NT2/D1 (cell line): ENCODE results near the gene SYNPO.

Experiments used
- DNase-seq: peaks from one replicate; pipeline ENCODE4 v3.0.0-alpha.2; 2011; ENCODE audit warnings: low read depth, low spot score
- H3K27me3 ChIP-seq: 2 replicates; pipeline ENCODE4 v1.6.0; 2011; ENCODE audit warnings: mild to moderate bottlenecking; ENCODE audit not compliant: insufficient read length, insufficient read depth
- H3K36me3 ChIP-seq: 2 replicates; pipeline ENCODE4 v1.6.1; 2011; ENCODE audit warnings: mild to moderate bottlenecking, low read length, mixed read lengths; ENCODE audit not compliant: insufficient read depth, insufficient read length
- H3K4me1 ChIP-seq: 2 replicates; pipeline ENCODE4 v1.5.1; 2011; ENCODE audit not compliant: insufficient read depth, insufficient read length
- H3K4me3 ChIP-seq: 2 replicates; pipeline ENCODE4 v1.5.1; 2011; ENCODE audit warnings: low read depth; ENCODE audit not compliant: insufficient read length
- H3K9ac ChIP-seq: 2 replicates; pipeline ENCODE4 v1.6.0; 2011; ENCODE audit warnings: low read depth; ENCODE audit not compliant: insufficient read length
- H3K9me3 ChIP-seq: 2 replicates; pipeline ENCODE4 v1.5.1; 2011; ENCODE audit warnings: mild to moderate bottlenecking, low read length; ENCODE audit not compliant: insufficient read depth
- SUZ12 ChIP-seq: IDR thresholded peaks from 2 replicates; pipeline ENCODE4 v1.6.1; 2011; ENCODE audit not compliant: insufficient read length, insufficient read depth; ENCODE audit errors: extremely low read depth
- YY1 ChIP-seq: IDR thresholded peaks from 2 replicates; pipeline ENCODE4 v1.6.1; 2011; ENCODE audit not compliant: insufficient read length, insufficient read depth
- ZNF274 ChIP-seq: IDR thresholded peaks from 2 replicates; pipeline ENCODE4 v1.6.1; 2011; ENCODE audit warnings: mild to moderate bottlenecking, low read depth, low read length

The SYNPO gene

GRCh38 chr5:150603491-150603890, 37.0 kb upstream of the SYNPO start:
- Histone ChIP-seq H3K27me3 (no peaks in the 10 kb centered on the region), H3K36me3 (no peaks in the 10 kb centered on the region), H3K9me3 (no peaks in the 10 kb centered on the region), H3K9ac (no peak overlapping the region), H3K4me3 (no peak overlapping the region), H3K4me1 (peaks cover 4% of the 10 kb centered on the region)
- DNase-seq, result no peak
- TF ChIP-seq ZNF274 (no peak), YY1 (no peak), SUZ12 (no peak)

GRCh38 chr5:150604010-150604409, 36.5 kb upstream of the SYNPO start:
- DNase-seq, result no peak
- no peak overlapping the region for H3K4me3 ChIP-seq
- no peaks in the 10 kb centered on the region for H3K27me3 ChIP-seq
- H3K9me3 ChIP-seq, result no peaks in the 10 kb centered on the region
- H3K9ac ChIP-seq, result no peak overlapping the region
- no peaks in the 10 kb centered on the region for H3K36me3 ChIP-seq
- no peak for TF ChIP-seq YY1
- TF ChIP-seq ZNF274, result no peak
- TF ChIP-seq SUZ12, result no peak
- peaks cover 4% of the 10 kb centered on the region for H3K4me1 ChIP-seq

GRCh38 chr5:150604894-150605440, 35.5 kb upstream of the SYNPO start:
- no peak for TF ChIP-seq SUZ12
- no peak for TF ChIP-seq ZNF274
- TF ChIP-seq YY1, result no peak
- Histone ChIP-seq H3K4me1 (peaks cover 4% of the 10 kb centered on the region), H3K4me3 (no peak overlapping the region), H3K9me3 (no peaks in the 10 kb centered on the region), H3K36me3 (no peaks in the 10 kb centered on the region), H3K9ac (no peak overlapping the region), H3K27me3 (no peaks in the 10 kb centered on the region)
- no peak for DNase-seq

GRCh38 chr5:150605546-150605945, 34.9 kb upstream of the SYNPO start:
- H3K27me3 ChIP-seq, result no peaks in the 10 kb centered on the region

DNA sequence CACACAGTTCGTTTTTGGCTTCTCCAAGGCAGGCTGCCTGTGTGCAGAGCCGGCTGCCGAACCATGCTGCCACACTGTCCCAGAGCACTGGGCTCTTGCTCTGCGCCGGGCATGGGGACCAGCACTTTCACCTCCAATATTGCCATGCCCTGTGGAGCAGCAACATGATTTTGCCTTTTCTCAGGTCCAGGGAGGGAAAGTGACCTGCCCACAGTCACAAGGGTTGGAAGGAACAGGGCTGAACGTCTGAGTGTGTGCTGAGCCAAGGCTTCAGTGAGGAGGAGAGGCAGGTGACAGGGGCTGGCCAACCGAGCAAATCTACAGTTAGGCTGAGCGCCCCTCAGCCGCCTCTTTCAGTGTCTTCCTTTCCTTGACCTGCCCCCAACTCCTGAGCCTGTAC, 34.0 kb upstream of the SYNPO start:
- no peak for DNase-seq

More at GRCh38 chr5:150605546-150605945, 34.9 kb upstream of the SYNPO start:
- no peak for DNase-seq
- H3K9me3 ChIP-seq, result no peaks in the 10 kb centered on the region
- TF ChIP-seq YY1 (no peak), ZNF274 (no peak), SUZ12 (no peak)
- H3K9ac ChIP-seq, result no peak overlapping the region
- H3K4me3 ChIP-seq, result no peak overlapping the region
- no peaks in the 10 kb centered on the region for H3K36me3 ChIP-seq
- peaks cover 4% of the 10 kb centered on the region for H3K4me1 ChIP-seq

DNA sequence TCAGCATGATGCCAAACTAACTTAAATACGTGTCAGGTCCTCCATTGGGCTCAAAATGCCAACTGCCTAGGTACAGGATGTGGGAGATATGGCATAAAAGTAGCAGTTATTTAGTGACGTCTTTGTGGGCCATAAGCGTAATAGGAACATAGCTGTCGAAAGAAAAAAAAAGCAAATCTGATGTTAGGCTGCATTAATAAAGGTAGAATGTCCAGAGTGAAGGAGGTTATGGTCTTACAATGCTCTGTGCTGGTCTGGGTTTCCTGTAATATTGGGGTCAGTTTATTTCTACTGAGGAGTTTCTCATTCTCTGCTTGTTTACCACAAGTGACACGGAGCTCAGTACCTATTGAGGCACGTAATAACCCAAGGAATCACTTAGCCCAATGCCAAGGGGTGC, 33.4 kb upstream of the SYNPO start:
- Histone ChIP-seq H3K4me3 (no peak overlapping the region), H3K4me1 (no peaks in the 10 kb centered on the region), H3K36me3 (no peaks in the 10 kb centered on the region), H3K9ac (no peak overlapping the region), H3K27me3 (no peaks in the 10 kb centered on the region), H3K9me3 (no peaks in the 10 kb centered on the region)
- TF ChIP-seq ZNF274 (no peak), YY1 (no peak), SUZ12 (no peak)
- no peak for DNase-seq

More for the DNA sequence above, 34.0 kb upstream of the SYNPO start:
- Histone ChIP-seq H3K9me3 (no peaks in the 10 kb centered on the region), H3K4me1 (peaks cover 2% of the 10 kb centered on the region), H3K4me3 (no peak overlapping the region), H3K36me3 (no peaks in the 10 kb centered on the region), H3K27me3 (no peaks in the 10 kb centered on the region), H3K9ac (no peak overlapping the region)
- TF ChIP-seq ZNF274 (no peak), SUZ12 (no peak), YY1 (no peak)

- H3K9ac ChIP-seq, result no peak overlapping the region
- DNase-seq, result no peak
- no peak for TF ChIP-seq SUZ12
- TF ChIP-seq ZNF274, result no peak
- TF ChIP-seq YY1, result no peak
- no peaks in the 10 kb centered on the region for H3K36me3 ChIP-seq
- H3K4me1 ChIP-seq, result no peaks in the 10 kb centered on the region
- no peak overlapping the region for H3K4me3 ChIP-seq
- H3K9me3 ChIP-seq, result no peaks in the 10 kb centered on the region
- H3K27me3 ChIP-seq, result no peaks in the 10 kb centered on the region
These were observed 32.5 kb upstream of the SYNPO start for GRCh38 chr5:150607991-150608390.
